ENCODE results near the gene SCPEP1. TPM values are rescaled to one million over a fixed set of nuclear protein-coding genes. Genes with fewer than 3 reads are reported as not detected.

SCPEP1 gene
- total RNA-seq, 1 experiment from 2014 or later = 44.3 TPM

- Mint-ChIP-seq H3K9me3 (ENCODE audit: unreplicated experiment) (no peaks in the 10 kb centered on the region), H3K4me1 (ENCODE audit: low read depth, unreplicated experiment) (peaks cover 25% of the 10 kb centered on the region), H3K4me3 (ENCODE audit: unreplicated experiment) (no peak overlapping the region), H3K36me3 (ENCODE audit: insufficient read depth, unreplicated experiment) (peaks cover 6% of the 10 kb centered on the region), H3K27me3 (ENCODE audit: insufficient read depth, unreplicated experiment) (no peaks in the 10 kb centered on the region), H3K27ac (ENCODE audit: unreplicated experiment) (no peak overlapping the region)
- TF ChIP-seq CTCF (IDR thresholded peaks at IDR 0.05; ENCODE audit: insufficient read depth in 1 of 2, low read depth in 1 of 2, low read length in 1 of 2, severe bottlenecking in 1 of 2, unreplicated experiment in 1 of 2) = no peak
- Histone ChIP-seq H3K4me3 (ENCODE audit: low read depth, low read length) (no peak overlapping the region), H3K36me3 (ENCODE audit: control insufficient read depth, insufficient read depth, low read length) (no peaks in the 10 kb centered on the region), H3K27me3 (replicated peaks; ENCODE audit: control insufficient read depth, insufficient read depth, low read length) (no peaks in the 10 kb centered on the region), H3K9me3 (no peaks in the 10 kb centered on the region), H3K4me1 (peaks cover 21% of the 10 kb centered on the region)
- DNase-seq = peak in 1 of 2 experiments; percentile 57
- ChIA-PET POLR2A (no interaction called here), CTCF (no interaction called here)
- BruUV-seq (replicated peaks) = no TSS peak
- intact Hi-C loops (cut with micrococcal nuclease; ENCODE audit: unreplicated experiment) = loop anchor here (1.0 kb wide), 1 partner anchor 8 kb away; no protein-coding TSS in a partner anchor
These were observed 4.4 kb upstream of the SCPEP1 start for GRCh38 chr17:56973520-56973919.

- no peak overlapping the region for H3K4me3 Mint-ChIP-seq (ENCODE audit: unreplicated experiment)
- no peak for TF ChIP-seq CTCF (IDR thresholded peaks at IDR 0.05; ENCODE audit: insufficient read depth in 1 of 2, low read depth in 1 of 2, low read length in 1 of 2, severe bottlenecking in 1 of 2, unreplicated experiment in 1 of 2)
- H3K27me3 Mint-ChIP-seq (ENCODE audit: insufficient read depth, unreplicated experiment) = no peaks in the 10 kb centered on the region
- Histone ChIP-seq H3K4me3 (ENCODE audit: low read depth, low read length) (no peak overlapping the region), H3K9me3 (no peaks in the 10 kb centered on the region), H3K27me3 (replicated peaks; ENCODE audit: control insufficient read depth, insufficient read depth, low read length) (no peaks in the 10 kb centered on the region), H3K36me3 (ENCODE audit: control insufficient read depth, insufficient read depth, low read length) (no peaks in the 10 kb centered on the region), H3K4me1 (peaks cover 21% of the 10 kb centered on the region)
- intact Hi-C loops (cut with micrococcal nuclease; ENCODE audit: unreplicated experiment) = no loop called here
- H3K36me3 Mint-ChIP-seq (ENCODE audit: insufficient read depth, unreplicated experiment) = peaks cover 6% of the 10 kb centered on the region
- ChIA-PET POLR2A (no interaction called here), CTCF (no interaction called here)
- H3K9me3 Mint-ChIP-seq (ENCODE audit: unreplicated experiment) = no peaks in the 10 kb centered on the region
- H3K27ac Mint-ChIP-seq (ENCODE audit: unreplicated experiment) = no peak overlapping the region
- H3K4me1 Mint-ChIP-seq (ENCODE audit: low read depth, unreplicated experiment) = peaks cover 30% of the 10 kb centered on the region
- no peak for DNase-seq
- no TSS peak for BruUV-seq (replicated peaks)
These were observed 3.9 kb upstream of the SCPEP1 start for GRCh38 chr17:56974055-56974454.

- no peaks in the 10 kb centered on the region for H3K27me3 Mint-ChIP-seq (ENCODE audit: insufficient read depth, unreplicated experiment)
- H3K4me3 ChIP-seq (ENCODE audit: low read depth, low read length) = no peak overlapping the region
- TF ChIP-seq CTCF (IDR thresholded peaks at IDR 0.05; ENCODE audit: insufficient read depth in 1 of 2, low read depth in 1 of 2, low read length in 1 of 2, severe bottlenecking in 1 of 2, unreplicated experiment in 1 of 2) = no peak
- POLR2A ChIA-PET = no interaction called here
- peaks cover 26% of the 10 kb centered on the region for H3K4me1 Mint-ChIP-seq (ENCODE audit: low read depth, unreplicated experiment)
- no TSS peak for BruUV-seq (replicated peaks)
- no peak for DNase-seq
- H3K27ac Mint-ChIP-seq (ENCODE audit: unreplicated experiment) = no peak overlapping the region
- no peaks in the 10 kb centered on the region for H3K9me3 Mint-ChIP-seq (ENCODE audit: unreplicated experiment)
- no peaks in the 10 kb centered on the region for H3K36me3 ChIP-seq (ENCODE audit: control insufficient read depth, insufficient read depth, low read length)
- intact Hi-C loops (cut with micrococcal nuclease; ENCODE audit: unreplicated experiment) = no loop called here
- peaks cover 6% of the 10 kb centered on the region for H3K36me3 Mint-ChIP-seq (ENCODE audit: insufficient read depth, unreplicated experiment)
- no peak overlapping the region for H3K4me3 Mint-ChIP-seq (ENCODE audit: unreplicated experiment)
- H3K4me1 ChIP-seq = peaks cover 21% of the 10 kb centered on the region
- H3K27me3 ChIP-seq (replicated peaks; ENCODE audit: control insufficient read depth, insufficient read depth, low read length) = no peaks in the 10 kb centered on the region
- H3K9me3 ChIP-seq = no peaks in the 10 kb centered on the region
- CTCF ChIA-PET = no interaction called here
These were observed 2.3 kb upstream of the SCPEP1 start for GRCh38 chr17:56975656-56976055.
